Measurements from ENCODE around the gene GC.
"Not testable (repeated sequence)": the region's sequence is repeated elsewhere in the genome, so short reads cannot be mapped to it uniquely, and the experiment has no call there.

GC gene

DNA sequence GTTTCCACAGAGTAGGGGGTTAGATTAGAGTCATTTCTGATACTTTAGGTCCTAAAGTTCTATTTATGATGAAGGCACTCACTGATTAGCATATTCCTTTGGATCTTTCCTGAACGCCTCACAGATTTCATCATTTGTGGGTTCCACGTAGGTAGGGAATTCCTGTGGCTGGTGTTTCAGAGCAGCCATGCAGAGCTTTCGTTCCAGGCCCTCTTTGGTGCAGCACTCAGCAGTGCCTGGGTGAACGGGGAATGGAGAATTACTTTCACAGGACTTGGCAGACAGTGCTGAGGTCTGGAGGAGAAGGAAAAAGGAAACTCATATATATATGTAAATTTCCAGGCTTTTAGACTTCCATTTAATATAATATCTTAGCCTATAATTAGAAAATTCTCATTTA lies 18.5 kb downstream of the GC start:
- FAIRE-seq = no peak

DNA sequence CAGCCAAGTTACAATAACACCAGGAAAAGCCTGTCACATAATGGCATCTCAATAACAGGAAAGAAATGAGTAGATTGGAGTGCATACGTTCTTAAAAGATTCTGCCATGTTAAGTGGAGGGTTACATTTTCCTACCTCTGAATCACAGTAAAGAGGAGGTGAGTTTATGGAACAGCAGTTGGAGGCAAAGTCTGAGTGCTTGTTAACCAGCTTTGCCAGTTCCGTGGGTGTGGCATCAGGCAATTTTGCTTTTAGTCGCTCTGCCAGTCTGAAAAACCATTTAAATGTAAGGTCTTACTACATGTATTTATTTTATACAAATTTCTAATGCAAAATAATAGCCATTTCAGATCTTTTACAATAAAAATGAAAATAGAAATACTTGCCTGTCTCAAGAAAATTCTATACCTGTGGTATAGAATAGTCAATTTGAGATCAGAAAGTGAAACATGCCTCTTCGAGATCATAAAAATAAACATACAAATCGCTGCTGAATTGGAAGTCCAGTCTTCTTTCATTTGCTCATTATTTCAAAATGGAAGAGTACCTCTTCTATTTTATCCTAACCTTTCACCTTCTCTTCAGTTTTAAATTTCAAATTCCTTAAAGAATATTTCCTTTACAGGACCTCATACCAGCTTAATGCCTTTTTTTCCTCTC lies 31.4 kb downstream of the GC start:
- FAIRE-seq = no peak

- no peak for FAIRE-seq
Measured at GRCh38 chr4:71749008-71749594, 34.8 kb downstream of the GC start.

- FAIRE-seq = no peak
Measured at GRCh38 chr4:71746379-71746778, 37.5 kb downstream of the GC start.

GRCh38 chr4:71738782-71739181 lies 45.1 kb downstream of the GC start:
- not testable (repeated sequence) for FAIRE-seq

- FAIRE-seq = peak; percentile 95
Measured at GRCh38 chr4:71732706-71733105, 51.2 kb downstream of the GC start.

DNA sequence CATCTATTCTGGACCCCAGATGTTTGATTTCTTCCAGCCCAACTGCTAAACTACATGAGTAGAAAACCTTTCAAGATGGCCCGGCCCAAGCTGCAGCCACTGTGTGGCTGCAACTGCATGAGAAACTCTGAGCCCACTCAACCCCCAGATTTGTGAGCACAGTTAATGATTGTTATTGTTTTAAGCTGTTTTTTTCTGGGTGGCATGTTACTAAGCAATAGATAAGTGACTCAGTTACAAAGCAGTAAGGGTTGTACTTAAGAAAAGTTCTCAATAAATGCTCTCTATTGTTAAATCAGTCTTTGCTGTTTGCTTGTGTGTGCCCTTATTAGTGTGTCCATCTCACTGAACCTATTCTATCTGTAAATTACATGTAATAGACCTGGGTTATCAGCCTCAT lies 51.8 kb downstream of the GC start:
- no peak for FAIRE-seq

DNA sequence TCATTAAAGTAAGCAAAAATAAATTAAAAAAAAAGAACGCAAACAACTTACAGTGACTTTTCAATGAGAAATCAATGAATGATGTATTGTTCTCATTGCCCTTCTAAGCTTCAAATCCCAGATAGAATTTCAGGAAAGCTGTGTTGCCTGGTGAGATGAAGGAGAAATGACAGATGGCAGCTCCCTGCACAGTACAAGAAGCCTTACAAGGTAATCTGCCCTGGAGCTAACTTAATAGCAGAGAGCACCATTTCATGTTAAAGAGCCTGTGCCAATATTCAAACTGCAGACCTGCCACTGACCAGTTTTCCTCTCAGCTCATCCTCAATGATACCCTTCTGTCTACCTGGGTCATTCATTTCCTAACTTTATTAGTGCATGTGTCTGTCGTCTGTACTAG lies 54.0 kb downstream of the GC start:
- FAIRE-seq = no peak

DNA sequence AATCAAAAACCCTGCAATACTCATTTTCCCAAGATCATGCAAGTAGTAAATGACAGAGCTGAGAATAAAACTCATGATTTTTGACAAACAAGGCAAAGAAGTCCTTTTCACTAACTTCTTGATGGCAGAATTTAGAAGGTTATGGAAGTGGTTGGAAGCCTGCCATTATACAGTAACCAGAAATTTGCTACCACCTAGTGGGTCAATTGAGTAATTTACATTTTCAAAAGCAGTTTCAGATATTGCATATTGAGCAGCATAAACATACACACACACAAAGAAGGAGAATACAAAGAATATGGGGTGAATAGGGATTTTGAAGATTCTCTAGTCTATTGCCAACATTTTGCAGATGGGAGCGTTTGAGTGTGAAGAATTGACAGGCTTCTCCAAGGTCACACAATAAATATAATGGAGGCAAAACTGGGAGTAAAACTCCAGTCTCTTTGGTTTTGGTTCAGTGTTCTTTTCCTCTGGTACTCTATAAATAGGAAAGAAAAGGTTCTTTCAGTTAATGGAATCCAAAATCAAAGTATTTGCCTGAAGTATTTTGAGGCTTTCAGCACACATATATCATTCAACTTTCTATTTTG lies 70.2 kb downstream of the GC start:
- FAIRE-seq = peak; percentile 98

DNA sequence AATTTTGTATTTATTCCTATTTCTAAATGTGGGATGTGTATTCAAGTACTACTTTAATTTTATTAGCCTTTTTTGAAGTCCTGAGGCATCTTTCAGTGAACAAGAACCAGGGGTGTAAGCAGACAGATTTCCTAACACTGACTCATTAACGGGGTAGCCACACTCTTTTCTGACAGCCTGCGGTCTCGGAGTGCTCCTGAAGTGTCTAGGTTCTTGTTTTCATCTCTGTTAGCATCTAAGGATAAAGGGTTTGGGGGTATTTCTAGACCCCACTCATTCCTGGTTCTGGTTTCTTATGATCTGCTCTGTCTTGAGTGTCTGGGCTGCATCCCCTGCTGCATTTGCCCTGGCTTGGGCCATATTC lies 71.9 kb downstream of the GC start:
- FAIRE-seq = no peak

DNA sequence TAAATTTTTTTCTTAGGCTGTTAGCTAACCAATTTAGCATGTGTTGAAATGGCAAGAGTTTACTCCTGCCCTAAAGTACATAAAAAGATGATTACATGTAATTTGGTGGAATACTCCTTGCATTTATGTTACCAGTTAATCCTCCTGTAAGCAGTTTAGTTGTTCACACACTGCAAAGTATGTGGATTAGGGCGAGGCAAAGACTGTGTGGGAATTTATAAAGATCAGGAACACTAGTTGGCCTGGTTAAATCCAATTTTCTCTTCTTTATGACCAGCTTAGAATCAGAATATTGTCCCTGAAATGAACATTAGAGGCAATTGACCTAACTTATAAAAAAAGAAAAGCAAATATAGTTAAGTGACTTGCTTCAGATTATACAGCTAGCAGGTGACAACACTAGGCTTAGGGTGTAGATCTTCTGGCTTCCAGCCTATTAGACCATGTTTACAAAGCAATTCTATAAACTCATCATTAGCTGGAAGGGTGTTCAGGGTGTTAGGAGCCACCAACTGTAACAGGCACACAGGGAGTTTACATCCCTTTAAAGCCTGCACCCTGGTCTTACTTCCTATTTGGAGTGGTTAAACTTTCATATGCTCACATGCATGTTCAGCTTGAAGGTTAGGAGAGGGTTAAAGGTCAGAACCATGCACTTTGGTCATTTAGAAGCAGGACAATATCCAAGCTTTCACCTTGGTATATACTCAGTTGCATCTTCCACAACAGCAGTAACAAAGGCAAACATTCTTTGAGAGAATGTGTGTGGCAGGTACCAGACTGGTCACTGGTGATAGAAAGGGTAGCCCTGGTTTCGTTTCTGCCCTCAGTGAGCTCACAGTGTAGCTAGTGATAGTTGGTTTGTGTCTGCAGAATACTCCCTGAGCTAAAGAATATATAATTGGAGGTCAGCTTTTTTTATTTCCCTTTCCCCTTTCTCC lies 72.6 kb downstream of the GC start:
- no peak for FAIRE-seq

DNA sequence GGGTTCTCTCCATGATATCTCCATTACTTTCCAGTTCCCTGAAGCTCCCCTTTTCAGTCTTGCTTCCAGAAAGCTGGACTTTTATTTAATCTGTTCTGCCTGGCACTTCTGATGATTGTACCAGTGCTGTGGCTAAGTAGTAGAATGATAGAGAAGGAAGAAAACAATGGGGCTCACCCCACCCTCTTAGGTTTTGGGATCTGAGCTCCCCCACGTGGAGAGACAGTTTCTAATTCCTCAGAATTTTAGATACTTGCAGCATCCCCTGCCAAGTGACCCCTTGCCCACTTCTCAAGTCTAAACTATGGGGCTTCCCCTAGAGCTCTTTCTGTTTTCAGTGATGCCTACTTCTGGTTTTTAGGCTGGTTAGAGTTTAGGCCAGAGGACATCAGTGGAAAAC lies 73.9 kb downstream of the GC start:
- no peak for FAIRE-seq

- FAIRE-seq = no peak
Measured at GRCh38 chr4:71698141-71698540, 85.7 kb downstream of the GC start.

DNA sequence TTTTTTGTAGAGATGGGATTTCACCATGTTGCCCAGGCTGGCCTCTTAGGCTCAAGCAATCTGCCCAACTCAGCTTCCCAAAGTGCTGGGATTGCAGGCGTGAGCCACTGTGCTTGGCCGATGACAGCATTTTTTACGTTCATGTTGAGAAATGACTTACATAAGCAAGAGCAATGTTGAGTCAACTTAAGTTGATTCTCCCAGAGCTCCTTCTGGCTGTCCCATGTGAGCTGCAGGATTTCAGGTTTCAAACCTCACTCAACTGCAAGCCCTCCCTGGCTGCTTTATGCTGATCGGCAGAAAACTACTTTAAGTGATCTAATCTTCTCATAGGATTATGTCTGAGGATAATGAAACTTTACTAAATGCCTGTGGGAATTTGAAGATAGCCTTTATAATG lies 86.8 kb downstream of the GC start:
- FAIRE-seq = no peak

DNA sequence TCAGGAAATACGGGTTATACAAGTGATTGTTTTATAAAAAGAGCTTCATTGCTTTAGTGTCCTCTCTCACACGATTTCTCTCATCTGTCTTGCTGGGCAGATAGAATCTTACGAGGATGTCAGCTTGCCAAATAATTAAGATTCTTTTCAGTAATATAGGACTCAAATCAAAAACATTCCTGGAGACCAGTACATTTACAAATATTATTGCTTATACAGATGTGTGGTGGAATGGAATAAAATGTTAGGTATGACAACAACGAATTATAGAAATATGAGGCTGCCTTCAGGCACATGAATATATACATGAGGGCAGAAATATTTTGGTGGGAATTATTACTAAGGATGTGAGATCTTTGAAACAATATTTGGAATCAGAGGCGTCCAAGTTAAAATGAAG lies 88.9 kb downstream of the GC start:
- FAIRE-seq = no peak

- FAIRE-seq = no peak
Measured at GRCh38 chr4:71692963-71693362, 90.9 kb downstream of the GC start.

GRCh38 chr4:71692198-71692597 lies 91.7 kb downstream of the GC start:
- FAIRE-seq = no peak
